Measurements from ENCODE around the gene AP4S1.

The AP4S1 gene

DNA sequence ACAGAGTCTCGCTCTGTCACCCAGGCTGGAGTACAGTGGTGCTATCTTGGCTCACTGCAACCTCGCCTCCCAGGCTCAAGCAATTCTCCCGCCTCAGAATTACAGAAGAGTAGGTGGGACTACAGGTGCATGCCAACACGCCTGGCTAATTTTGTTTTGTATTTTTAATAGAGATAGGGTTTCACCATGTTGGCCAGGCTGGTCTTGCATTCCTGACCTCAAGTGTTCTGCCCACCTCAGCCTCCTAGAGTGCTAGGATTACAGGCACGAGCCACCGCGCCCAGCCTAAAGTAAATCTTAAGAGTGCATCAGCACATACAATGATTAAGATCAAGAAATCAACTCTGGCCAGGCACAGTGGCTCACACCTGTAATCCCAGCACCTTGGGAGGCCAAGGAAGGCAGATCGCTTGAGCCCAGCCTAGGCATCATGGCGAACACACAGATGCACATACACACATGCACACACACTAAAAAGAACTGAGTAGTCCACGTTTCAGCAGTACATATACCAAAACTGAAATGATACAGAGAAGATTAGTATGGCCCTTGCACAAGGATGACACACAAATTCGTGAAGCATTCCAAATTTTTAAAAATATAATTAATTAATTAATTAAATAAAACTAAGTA, 117.1 kb downstream of the AP4S1 start:
- H2AFZ ChIP-seq (ENCODE audit: low read depth, low read length): no peak overlapping the region
- H4K20me1 ChIP-seq (ENCODE audit: insufficient read depth, low read length): no peaks in the 10 kb centered on the region
- peaks cover 86% of the 10 kb centered on the region for H3K36me3 ChIP-seq (ENCODE audit: insufficient read depth, low read length)
- H3K27ac ChIP-seq (ENCODE audit: low read length): no peak overlapping the region
- H3K79me2 ChIP-seq (ENCODE audit: insufficient read depth, low read length): no peaks in the 10 kb centered on the region
- H3K27me3 ChIP-seq (ENCODE audit: insufficient read depth, low read length, poor library complexity): no peaks in the 10 kb centered on the region
- H3K4me3 ChIP-seq (ENCODE audit: low read depth in 1 of 2, low read length in 2 of 2): no peak overlapping the region
- H3K9ac ChIP-seq (ENCODE audit: low read depth, low read length): no peak overlapping the region
- no peaks in the 10 kb centered on the region for H3K9me3 ChIP-seq (ENCODE audit: insufficient read depth, low read length, severe bottlenecking)
- no peaks in the 10 kb centered on the region for H3K4me1 ChIP-seq (ENCODE audit: insufficient read depth, low read length)
- no peak for ATAC-seq (ENCODE audit: insufficient read depth, low read depth)
- TF ChIP-seq, protein P1, sequence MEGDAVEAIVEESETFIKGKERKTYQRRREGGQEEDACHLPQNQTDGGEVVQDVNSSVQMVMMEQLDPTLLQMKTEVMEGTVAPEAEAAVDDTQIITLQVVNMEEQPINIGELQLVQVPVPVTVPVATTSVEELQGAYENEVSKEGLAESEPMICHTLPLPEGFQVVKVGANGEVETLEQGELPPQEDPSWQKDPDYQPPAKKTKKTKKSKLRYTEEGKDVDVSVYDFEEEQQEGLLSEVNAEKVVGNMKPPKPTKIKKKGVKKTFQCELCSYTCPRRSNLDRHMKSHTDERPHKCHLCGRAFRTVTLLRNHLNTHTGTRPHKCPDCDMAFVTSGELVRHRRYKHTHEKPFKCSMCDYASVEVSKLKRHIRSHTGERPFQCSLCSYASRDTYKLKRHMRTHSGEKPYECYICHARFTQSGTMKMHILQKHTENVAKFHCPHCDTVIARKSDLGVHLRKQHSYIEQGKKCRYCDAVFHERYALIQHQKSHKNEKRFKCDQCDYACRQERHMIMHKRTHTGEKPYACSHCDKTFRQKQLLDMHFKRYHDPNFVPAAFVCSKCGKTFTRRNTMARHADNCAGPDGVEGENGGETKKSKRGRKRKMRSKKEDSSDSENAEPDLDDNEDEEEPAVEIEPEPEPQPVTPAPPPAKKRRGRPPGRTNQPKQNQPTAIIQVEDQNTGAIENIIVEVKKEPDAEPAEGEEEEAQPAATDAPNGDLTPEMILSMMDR (IDR thresholded peaks at IDR 0.05; ENCODE audit: borderline replicate concordance, extremely low read depth, low read length, poor library complexity, severe bottlenecking): no peak
- no peak for TF ChIP-seq EZH2 (IDR thresholded peaks at IDR 0.05; ENCODE audit: borderline replicate concordance, low read depth, low read length, severe bottlenecking)
- no peak overlapping the region for H3K4me2 ChIP-seq (ENCODE audit: insufficient read depth, low read length)
- DNase-seq: no peak
